Endothelial cell of umbilical vein (primary cell): Measurements from ENCODE around the gene TRIM17. TPM values are rescaled to one million over a fixed set of nuclear protein-coding genes. Genes with fewer than 3 reads are reported as not detected.

Experiments
- BruUV-seq: library from RNA; stranded (reverse); fragments of 400-500 nt; replicated peaks from 2 replicates; lab custom pipeline; 2021; lab: Mats Ljungman, UMichigan
- CTCF ChIA-PET: fragments of 300-600, 350-600 bp; sonication (Branson Sonifier 250); formaldehyde crosslinking; loops from one replicate; lab custom pipeline; 2021; ENCODE audit warnings: antibody characterized with exemption, inconsistent platforms; lab: Charles Lee
- POLR2A ChIA-PET: fragments of 300-600, 350-600 bp; sonication (Branson Sonifier 250); formaldehyde crosslinking; loops from one replicate; lab custom pipeline; 2021; ENCODE audit warnings: antibody characterized with exemption, inconsistent platforms; lab: Charles Lee
- DNase-seq: peaks from one replicate; pipeline ENCODE4 v3.0.0-alpha.2; 2011; ENCODE audit warnings: low read depth, low spot score
- FAIRE-seq: peaks from 2 replicates; lab custom pipeline; 2011; peaks lifted over from hg19 to GRCh38; lab: Jason Lieb, UNC
- H2AFZ ChIP-seq: 2 replicates; pipeline ENCODE4 v1.6.0; 2012; ENCODE audit warnings: low read depth, low read length, control low read depth, inconsistent platforms
- H3K27ac ChIP-seq: 2 replicates; pipeline ENCODE4 v1.5.1; 2011; ENCODE audit warnings: low read depth, mild to moderate bottlenecking, control low read depth, low read length, moderate library complexity; ENCODE audit not compliant: insufficient read depth
- H3K27me3 ChIP-seq, 2 experiments: 2 replicates each; pipeline versions ENCODE4 v1.6.0 to v1.6.1; 2011; ENCODE audit warnings: low read length in 2 of 2, mixed read lengths in 1 of 2; ENCODE audit not compliant: control insufficient read depth in 2 of 2, insufficient read depth in 2 of 2
- H3K36me3 ChIP-seq, 2 experiments: 2 replicates in 1 of 2; 3 replicates in 1 of 2; pipeline ENCODE4 v1.5.1; 2011; ENCODE audit warnings: low read length in 2 of 2, mild to moderate bottlenecking in 1 of 2, moderate library complexity in 1 of 2; ENCODE audit not compliant: control insufficient read depth in 2 of 2, insufficient read depth in 2 of 2; ENCODE audit errors: extremely low read depth in 1 of 2
- H3K4me1 ChIP-seq: 3 replicates; pipeline ENCODE4 v1.5.1; 2011; ENCODE audit warnings: mild to moderate bottlenecking, low read length; ENCODE audit not compliant: control insufficient read depth, insufficient read depth; ENCODE audit errors: extremely low read depth
- H3K4me2 ChIP-seq: 2 replicates; pipeline ENCODE4 v1.6.1; 2011; ENCODE audit warnings: low read length, control low read depth, mixed read lengths; ENCODE audit not compliant: insufficient read depth
- H3K4me3 ChIP-seq, 3 experiments: fragments of 200-600 bp in 1 of 3; sonication (generic), shearing (Covaris generic) in 1 of 3; replicated peaks in 1 of 3; 2 replicates each; pipeline ENCODE4 v1.5.1; 2011 to 2016; ENCODE audit warnings: control low read depth in 3 of 3, low read length in 3 of 3, mild to moderate bottlenecking in 2 of 3, inconsistent platforms in 1 of 3, low read depth in 1 of 3, moderate library complexity in 1 of 3; ENCODE audit not compliant: insufficient read depth in 1 of 3
- H3K79me2 ChIP-seq: 2 replicates; pipeline ENCODE4 v1.6.0; 2012; ENCODE audit warnings: low read length, inconsistent platforms; ENCODE audit not compliant: control insufficient read depth, insufficient read depth
- H3K9ac ChIP-seq: replicated peaks from 2 replicates; pipeline ENCODE3; 2011; ENCODE audit warnings: low read length, control low read depth; ENCODE audit not compliant: insufficient read depth; ENCODE audit errors: extremely low read depth
- H3K9me1 ChIP-seq: replicated peaks from 3 replicates; pipeline ENCODE4 v1.6.0; 2011; ENCODE audit warnings: mild to moderate bottlenecking, low read length; ENCODE audit not compliant: control insufficient read depth, insufficient read depth; ENCODE audit errors: extremely low read depth
- H3K9me3 ChIP-seq: replicated peaks from 2 replicates; pipeline ENCODE4 v1.5.1; 2012; ENCODE audit warnings: low read length, inconsistent platforms; ENCODE audit not compliant: control insufficient read depth, insufficient read depth
- H4K20me1 ChIP-seq: replicated peaks from 2 replicates; pipeline ENCODE3; 2011; ENCODE audit warnings: mild to moderate bottlenecking, low read length; ENCODE audit not compliant: control insufficient read depth, insufficient read depth; ENCODE audit errors: extremely low read depth
- CTCF ChIP-seq, 2 donors: IDR thresholded peaks; 1 replicate in 1 of 2; 2 replicates in 1 of 2; pipeline ENCODE4 v1.5.1; 2011; ENCODE audit warnings: low read length in 2 of 2, mild to moderate bottlenecking in 2 of 2, moderate library complexity in 2 of 2, control low read depth in 1 of 2, inconsistent platforms in 1 of 2, low read depth in 1 of 2; ENCODE audit not compliant: insufficient read depth in 1 of 2; ENCODE audit errors: extremely low read depth in 1 of 2
- FOS ChIP-seq: IDR thresholded peaks from 2 replicates; pipeline ENCODE4 v1.6.1; 2011; ENCODE audit warnings: mild to moderate bottlenecking, low read length, moderate library complexity, borderline replicate concordance; ENCODE audit not compliant: insufficient read depth
- GATA2 ChIP-seq: IDR thresholded peaks from 2 replicates; pipeline ENCODE4 v1.7.0; 2011; ENCODE audit warnings: low read depth, mild to moderate bottlenecking, moderate library complexity, mixed read lengths, low read length; ENCODE audit not compliant: insufficient read length, insufficient read depth
- MYC ChIP-seq: IDR thresholded peaks from one replicate; pipeline ENCODE4 v1.6.1; 2011; ENCODE audit warnings: mild to moderate bottlenecking, low read depth, low read length
- dilution Hi-C: fragments of 300-500 bp; cut with MboI; formaldehyde crosslinking; loops from one replicate; pipeline ENCODE4 v1.15.0; 2019; ENCODE audit warnings: low sequenced_read_pairs; ENCODE audit not compliant: extremely low pct_ligation_motif_present
- intact Hi-C: fragments of 100-400 bp; cut with micrococcal nuclease; formaldehyde crosslinking; loops from one replicate; pipeline ENCODE4 v1.10.0; 2022
- microRNA-seq: library from miRNA; unstranded; fragments of <30 nt; microRNA quantifications from one replicate; pipeline ENCODE4 v1.2.0, GENCODE V29; 2021; ENCODE audit warnings: borderline number of aligned reads, borderline replicate concordance
- polyA plus RNA-seq, 4 experiments: library from polyadenylated mRNA; depleted of rRNA in 3 of 4; stranded (reverse) in 3 of 4; unstranded in 1 of 4; fragments of >200 nt; gene quantifications; 2 replicates each; pipeline versions ENCODE4 v1.2.1 to v1.2.3, GENCODE V29; 2011 to 2012; ENCODE audit warnings: missing spikeins in 1 of 4
- small RNA-seq: library from RNA; depleted of rRNA; stranded (forward); fragments of <200 nt; gene quantifications from one replicate; pipeline ENCODE3, GENCODE V24; 2012; ENCODE audit warnings: low replicate concordance, low read depth; ENCODE audit not compliant: insufficient read depth, insufficient read length
- total RNA-seq: library from RNA; stranded (reverse); gene quantifications from 2 replicates; pipeline ENCODE4 v1.2.3, GENCODE V29; 2021

The TRIM17 gene
- total and polyA plus RNA-seq, 2 donors (not counting 3 experiments of a cell fraction or from before 2014, with no cell fraction given) = not detected

- no peaks in the 10 kb centered on the region for H3K36me3 ChIP-seq
- H4K20me1 ChIP-seq = no peaks in the 10 kb centered on the region
- no peak overlapping the region for H3K4me3 ChIP-seq
- no peak overlapping the region for H3K9ac ChIP-seq
- H2AFZ ChIP-seq = no peak overlapping the region
- no peak for DNase-seq
- no peak overlapping the region for H3K27ac ChIP-seq
- no peak for FAIRE-seq
- dilution Hi-C loops = no loop called here
- no peak for TF ChIP-seq MYC
- TF ChIP-seq GATA2 = no peak
- no peak for TF ChIP-seq CTCF (IDR thresholded peaks at IDR 0.05; ENCODE audit: extremely low read depth in 1 of 2, insufficient read depth in 1 of 2, low read depth in 1 of 2, low read length in 2 of 2)
- TF ChIP-seq FOS = no peak
- ChIA-PET POLR2A (no interaction called here), CTCF (no interaction called here)
- intact Hi-C loops = no loop called here
- H3K4me2 ChIP-seq = no peak overlapping the region
- H3K9me3 ChIP-seq = no peaks in the 10 kb centered on the region
- H3K79me2 ChIP-seq = no peaks in the 10 kb centered on the region
- H3K9me1 ChIP-seq = no peaks in the 10 kb centered on the region
- no TSS peak for BruUV-seq
- H3K27me3 ChIP-seq = no peaks in the 10 kb centered on the region
- H3K4me1 ChIP-seq = no peaks in the 10 kb centered on the region
Observed at GRCh38 chr1:228358039-228358763, 58.5 kb downstream of the TRIM17 start.

Small RNAs within 50 kb of the gene (microRNA-seq; reads per million reads assigned to microRNA genes)
- gene MIR4666A = not detected
- gene MIR6742 = not detected

Small RNAs within 50 kb of the gene (small RNA-seq; reads per million reads assigned to genes)
- gene MIR4666A = not detected

Other genes starting within 250 kb of the TRIM17 start
- gene OBSCN, start 208.8 kb downstream of the TRIM17 start, total RNA-seq = 1.5 and 2.9 TPM in 2 replicates
- 1.3 and 1.5 TPM in 2 replicates for gene OBSCN, start 208.8 kb downstream of the TRIM17 start, polyA plus RNA-seq
- gene TRIM11, start 10.0 kb downstream of the TRIM17 start, total RNA-seq = 25.2 and 28.8 TPM in 2 replicates
- 11.5 and 11.7 TPM in 2 replicates for gene TRIM11, start 10.0 kb downstream of the TRIM17 start, polyA plus RNA-seq
- 86.4 and 87.1 TPM in 2 replicates for gene RNF187, start 70.5 kb upstream of the TRIM17 start, total RNA-seq
- gene RNF187, start 70.5 kb upstream of the TRIM17 start, polyA plus RNA-seq = 48.0 and 48.7 TPM in 2 replicates